GM19395 (cell line): Measurements from ENCODE around the gene REM1.
"Not testable (repeated sequence)": the region's sequence is repeated elsewhere in the genome, so short reads cannot be mapped to it uniquely, and the experiment has no call there.

Source experiments
- ATAC-seq: cut with Tn5 transposase; IDR thresholded peaks from one replicate; pipeline ENCODE4 v1.9.1; 2021; ENCODE audit warnings: mild to moderate bottlenecking, moderate library complexity; ENCODE audit not compliant: unreplicated experiment

REM1 gene, protein sequence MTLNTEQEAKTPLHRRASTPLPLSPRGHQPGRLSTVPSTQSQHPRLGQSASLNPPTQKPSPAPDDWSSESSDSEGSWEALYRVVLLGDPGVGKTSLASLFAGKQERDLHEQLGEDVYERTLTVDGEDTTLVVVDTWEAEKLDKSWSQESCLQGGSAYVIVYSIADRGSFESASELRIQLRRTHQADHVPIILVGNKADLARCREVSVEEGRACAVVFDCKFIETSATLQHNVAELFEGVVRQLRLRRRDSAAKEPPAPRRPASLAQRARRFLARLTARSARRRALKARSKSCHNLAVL

GRCh38 chr20:31474758-31475427, at the start of gene REM1, which contains the start of gene DEFB124:
Gene REM1 (plus strand): TSS chr20:31475288. CDS start chr20:31476446, 1,158 bp downstream.
Gene DEFB124 (minus strand): TSS chr20:31475127. CDS start chr20:31473013, 2,114 bp downstream.
- no peak for ATAC-seq

DNA sequence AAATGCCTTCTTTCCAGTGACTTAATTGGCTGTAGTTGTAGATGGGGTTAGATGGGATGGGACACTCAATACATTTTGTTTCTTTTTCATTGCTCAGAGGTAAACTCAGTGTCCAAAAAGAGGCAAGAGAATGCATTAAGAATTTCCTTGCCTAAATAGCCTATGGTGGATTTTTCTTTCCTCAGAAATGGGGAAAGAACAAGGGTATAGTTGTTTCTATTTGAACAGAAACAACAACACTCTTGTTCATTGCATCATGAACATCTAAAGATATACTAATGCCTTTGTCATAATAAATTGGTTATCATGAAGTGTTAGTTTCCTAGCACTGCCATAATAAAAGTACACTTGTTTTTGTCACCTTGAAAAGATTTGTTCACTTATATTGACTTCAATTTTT, 49.3 kb upstream of the REM1 start:
- ATAC-seq, result no peak

DNA sequence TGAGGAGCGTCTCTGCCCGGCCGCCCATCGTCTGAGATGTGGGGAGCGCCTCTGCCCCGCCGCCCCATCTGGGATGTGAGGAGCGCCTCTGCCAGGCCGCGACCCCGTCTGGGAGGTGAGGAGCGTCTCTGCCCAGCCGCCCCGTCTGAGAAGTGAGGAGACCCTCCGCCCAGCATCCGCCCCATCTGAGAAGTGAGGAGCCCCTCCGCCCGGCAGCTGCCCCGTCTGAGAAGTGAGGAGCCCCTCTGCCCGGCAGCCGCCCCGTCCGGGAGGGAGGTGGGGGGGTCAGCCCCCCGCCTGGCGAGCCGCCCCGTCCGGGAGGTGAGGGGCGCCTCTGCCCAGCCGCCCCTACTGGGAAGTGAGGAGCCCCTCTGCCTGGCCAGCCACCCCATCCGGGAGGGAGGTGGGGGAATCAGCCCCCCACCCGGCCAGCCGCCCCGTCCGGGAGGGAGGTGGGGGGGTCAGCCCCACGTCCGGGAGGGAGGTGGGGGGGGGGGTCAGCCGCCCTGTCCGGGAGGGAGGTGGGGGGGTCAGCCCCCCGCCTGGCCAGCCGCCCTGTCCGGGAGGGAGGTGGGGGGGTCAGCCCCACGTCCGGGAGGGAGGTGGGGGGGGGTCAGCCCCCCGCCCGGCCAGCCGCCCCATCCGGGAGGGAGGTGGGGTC, 48.1 kb upstream of the REM1 start:
- ATAC-seq, result not testable (repeated sequence)

GRCh38 chr20:31427576-31427975, 47.5 kb upstream of the REM1 start:
- not testable (repeated sequence) for ATAC-seq

DNA sequence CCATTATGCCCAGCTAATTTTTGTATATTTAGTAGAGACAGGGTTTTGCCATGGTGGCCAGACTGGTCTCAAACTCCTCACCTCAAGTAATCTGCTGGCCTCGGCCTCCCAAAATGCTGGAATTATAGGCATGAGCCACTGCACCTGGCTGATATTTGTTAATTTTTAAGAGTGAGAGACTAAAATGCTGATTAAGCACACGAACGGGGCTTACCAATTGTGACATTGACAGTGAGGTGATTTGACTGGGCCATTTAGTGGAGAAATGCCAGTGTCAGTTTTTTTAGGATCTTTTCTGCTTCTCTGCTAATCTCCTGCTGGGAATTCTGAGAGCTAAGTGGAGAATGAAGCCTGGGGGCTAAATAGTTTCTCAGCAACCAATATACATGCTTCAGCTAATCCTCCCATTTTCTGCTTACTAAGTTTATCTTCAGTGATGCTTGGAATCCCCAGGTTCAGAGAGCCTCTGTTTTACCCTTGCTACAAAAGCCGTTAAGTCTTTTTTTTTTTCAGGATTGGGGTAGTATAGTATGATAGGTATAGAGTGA, 44.4 kb upstream of the REM1 start:
- no peak for ATAC-seq

DNA sequence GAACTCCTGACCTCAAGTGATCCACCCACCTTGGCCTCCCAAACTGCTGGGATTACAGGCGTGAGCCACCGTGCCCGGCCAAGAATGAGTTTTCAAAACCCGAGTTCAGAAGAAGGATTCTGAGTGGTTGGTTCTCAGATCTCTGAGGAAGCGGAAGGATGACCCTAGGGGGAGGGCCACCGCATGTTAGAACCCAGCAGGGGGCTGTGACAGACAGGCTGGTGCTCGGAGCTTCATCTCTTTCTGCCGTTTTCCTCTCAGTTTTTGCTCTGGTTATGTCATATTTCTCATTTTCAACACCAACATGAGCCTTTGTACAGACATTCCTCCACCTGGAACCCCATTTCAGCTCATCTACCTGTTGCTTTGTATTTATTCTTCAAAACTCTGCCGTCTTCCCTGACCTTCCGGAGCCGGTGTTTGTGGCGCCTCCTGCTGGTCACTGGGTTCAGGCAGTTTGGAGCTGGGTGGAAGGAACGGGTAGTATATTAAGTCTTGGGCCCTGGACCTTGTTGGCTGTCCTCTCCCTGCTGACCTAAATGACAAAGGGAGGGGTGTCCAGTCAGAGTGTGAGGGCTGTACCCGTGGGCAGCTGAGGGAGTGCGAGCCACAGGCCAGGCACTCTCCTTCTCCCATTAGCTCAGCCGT, 35.0 kb upstream of the REM1 start, which contains the start of gene DEFB123:
Gene DEFB123 (plus strand): TSS at position 621 of the 648 bp plus-strand sequence. CDS start 67 bp downstream, outside the sequence.
- no peak for ATAC-seq

DNA sequence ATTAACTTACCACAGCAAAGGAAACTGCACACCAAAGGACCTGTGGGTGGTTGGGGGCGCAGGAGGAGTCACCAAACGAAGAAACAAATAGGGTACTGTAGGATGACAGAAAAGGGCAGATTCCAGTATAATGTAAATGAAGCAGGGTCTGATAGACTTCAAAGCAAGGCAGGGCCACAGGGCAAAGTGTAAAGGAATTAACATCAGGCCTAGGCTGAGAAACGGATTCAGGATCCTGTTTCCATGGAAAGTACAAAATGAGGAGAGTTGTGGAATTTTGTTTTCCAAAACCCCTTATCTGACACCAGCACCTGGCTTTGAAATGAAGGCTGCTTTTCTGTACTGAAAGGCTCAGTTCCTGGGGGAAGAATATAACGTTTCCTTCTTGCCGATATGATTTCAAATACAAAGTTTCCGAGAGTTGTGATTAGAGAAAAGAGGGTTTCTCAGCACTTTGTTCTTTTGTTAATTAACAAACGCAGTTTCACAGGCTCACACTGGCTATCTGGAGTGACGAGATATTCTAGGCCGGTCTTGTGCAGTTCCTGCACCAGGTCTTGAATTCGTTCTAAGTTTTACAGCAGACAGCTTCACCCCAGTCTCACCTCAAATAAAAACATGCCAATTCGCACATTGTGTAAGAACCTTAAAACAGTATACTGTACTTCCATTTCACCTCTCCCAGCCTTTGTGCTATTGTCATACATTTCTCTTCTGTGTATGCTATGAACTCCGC, 28.8 kb upstream of the REM1 start:
- no peak for ATAC-seq

DNA sequence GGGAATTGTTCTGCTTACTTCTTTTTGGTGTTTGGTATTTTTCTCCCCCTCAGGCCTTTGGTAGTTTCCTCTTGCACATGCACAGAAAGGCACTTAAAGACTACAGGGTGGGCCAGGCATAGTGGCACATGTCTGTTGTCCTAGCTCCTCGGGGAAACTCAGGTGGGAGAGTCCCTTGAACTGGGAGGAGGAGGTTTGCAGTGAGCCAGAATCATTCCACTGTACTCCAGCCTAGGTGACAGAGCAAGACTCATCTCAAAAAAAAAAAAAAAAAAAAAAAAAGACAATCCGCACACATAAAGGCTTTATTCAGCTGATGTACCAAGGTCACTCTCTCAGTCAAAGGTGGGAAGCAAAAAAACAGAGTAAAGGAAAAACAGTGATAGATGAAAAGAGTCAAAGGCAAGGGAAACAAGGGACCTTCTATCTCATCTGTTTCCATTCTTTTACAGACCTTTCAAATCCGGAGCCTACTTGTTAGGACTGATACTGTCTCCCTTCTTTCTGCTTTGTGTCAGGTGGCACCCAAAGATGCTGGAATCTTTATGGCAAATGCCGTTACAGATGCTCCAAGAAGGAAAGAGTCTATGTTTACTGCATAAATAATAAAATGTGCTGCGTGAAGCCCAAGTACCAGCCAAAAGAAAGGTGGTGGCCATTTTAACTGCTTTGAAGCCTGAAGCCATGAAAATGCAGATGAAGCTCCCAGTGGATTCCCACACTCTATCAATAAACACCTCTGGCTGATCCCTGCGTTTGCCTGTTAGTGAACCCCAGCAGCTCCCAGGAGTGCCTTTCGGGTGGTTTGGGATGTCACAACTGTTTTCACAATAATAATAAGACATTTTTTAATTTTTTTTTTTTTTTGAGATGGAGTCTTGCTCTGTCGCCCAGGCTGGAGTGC, 25.3 kb upstream of the REM1 start:
- ATAC-seq, result no peak

GRCh38 chr20:31452575-31452974, 22.5 kb upstream of the REM1 start:
- no peak for ATAC-seq

DNA sequence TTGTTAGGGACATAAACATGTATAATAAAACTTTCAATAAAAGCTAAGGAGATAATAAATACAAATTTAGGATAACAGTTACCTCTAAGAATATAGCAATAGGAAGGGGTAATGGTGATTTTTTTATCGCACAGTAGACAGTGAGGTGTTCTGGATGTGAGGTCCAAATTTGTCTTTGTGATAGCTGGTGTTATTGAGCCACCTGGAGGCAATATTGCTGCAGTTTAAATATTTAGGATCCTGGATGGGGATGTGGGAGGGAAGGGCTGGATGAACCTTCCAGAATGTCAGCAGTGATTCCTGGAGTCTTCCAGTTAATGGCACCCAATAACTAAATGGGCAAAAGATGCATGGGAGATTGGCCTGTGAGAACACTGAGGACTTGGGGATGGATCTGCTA, 20.7 kb upstream of the REM1 start:
- ATAC-seq, result no peak

DNA sequence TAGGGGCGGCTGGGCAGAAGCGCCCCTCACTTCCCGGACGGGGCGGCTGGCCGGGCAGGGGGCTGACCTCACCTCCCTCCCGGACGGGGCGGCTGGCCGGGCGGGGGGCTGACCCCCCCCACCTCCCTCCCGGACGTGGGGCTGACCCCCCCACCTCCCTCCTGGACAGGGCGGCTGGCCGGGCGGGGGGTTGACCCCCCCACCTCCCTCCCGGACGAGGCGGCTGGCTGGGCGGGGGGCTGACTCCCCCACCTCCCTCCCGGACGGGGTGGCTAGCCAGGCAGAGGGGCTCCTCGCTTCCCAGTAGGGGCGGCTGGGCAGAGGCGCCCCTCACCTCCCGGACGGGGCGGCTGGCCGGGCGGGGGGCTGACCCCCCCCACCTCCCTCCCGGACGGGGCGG, 4.1 kb upstream of the REM1 start:
- not testable (repeated sequence) for ATAC-seq

DNA sequence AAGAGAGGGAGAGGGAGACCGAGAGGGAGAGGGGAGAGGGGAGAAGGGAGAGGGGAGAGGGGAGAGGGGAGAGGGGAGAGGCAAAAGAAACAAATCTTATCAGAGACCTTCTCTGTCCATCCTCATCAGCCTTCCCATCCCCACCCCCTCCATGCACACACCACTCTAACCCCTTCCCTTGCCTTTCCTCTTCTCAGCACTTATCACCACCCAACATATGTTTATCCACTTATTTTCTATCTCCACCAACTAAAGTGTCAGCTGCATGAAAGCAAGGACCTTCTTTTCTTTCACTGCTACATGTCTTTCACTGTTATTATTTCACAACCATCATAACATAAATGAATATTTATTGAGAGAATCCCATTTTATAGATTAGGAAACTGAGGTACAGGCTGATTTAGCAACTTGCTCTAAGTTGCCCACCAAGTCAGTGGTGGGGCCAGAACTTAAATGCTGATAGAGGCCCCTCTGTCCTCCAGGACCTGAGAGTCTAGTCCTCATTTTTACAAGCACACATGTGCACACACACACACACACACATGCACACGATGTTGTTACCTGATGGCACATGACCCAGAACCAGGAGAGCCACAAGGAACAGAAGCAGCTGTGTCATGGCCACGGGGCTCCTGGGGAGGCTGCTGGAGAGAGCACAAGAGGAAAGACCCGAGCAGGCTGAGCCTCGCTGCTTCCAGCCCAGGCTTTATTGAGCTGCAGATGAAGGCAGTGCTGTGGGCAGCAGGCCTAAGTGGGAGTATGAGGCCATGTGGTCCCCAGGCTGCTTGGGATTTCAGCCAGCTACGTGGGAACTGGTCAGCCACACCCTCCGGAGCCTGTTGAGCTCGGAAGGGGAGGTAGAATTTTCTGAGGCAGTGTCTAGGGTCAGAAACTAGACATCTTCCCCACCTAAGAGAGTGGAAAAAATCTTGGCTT, 2.4 kb upstream of the REM1 start:
- no peak for ATAC-seq

DNA sequence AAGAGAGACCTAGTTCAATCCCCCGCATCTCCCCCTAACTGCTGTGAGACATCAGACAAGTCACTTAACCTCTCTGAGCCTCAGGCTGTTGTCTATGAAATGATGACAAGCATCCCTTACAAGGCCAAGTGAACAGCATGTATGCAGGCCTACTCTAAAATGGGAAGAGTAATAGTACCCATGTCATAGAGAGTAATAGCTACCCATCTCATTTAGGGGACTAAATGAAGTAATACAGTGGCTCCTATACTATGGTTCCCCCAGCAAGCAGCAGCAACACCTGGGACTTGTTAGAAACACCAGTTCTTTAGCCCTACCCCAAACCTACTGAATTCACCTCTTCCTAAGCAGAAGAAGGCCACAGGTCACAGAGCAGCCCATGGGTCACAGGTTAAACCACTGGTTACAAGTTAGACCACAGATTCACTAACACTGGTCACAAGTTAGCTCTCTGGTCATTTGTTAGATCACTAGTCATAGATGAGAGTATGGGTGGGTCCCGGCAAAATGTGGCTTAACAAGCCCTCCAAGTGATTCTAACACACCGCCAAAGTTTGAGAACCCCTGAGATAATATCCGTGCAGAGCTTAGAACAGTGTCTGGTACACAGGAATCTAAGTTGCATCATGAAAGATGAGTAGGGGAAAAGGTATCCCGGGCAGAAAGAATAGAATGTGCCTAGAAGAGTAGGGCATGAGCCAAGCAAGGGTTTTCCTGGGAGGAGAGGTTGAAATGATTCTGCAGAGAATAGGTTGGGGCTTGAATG, 1.6 kb upstream of the REM1 start:
- peak; percentile 24 for ATAC-seq

DNA sequence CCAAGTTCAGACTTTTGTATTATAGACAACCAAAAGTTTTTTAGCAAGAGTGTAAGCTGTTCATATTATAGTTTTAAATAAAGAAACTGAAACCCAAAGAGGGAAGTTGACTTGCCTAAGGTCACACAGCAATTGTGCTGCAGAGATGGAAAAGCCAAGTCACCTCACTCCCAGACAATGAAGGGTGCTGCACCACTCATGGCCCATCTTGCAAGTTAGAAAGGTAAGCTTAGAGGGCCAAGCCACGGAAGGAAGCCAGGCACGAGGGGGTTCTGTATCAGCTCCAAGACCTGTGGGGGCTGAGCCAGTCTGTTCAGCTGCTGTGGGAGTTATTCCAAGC, 1.0 kb upstream of the REM1 start:
- ATAC-seq, result peak; percentile 97

DNA sequence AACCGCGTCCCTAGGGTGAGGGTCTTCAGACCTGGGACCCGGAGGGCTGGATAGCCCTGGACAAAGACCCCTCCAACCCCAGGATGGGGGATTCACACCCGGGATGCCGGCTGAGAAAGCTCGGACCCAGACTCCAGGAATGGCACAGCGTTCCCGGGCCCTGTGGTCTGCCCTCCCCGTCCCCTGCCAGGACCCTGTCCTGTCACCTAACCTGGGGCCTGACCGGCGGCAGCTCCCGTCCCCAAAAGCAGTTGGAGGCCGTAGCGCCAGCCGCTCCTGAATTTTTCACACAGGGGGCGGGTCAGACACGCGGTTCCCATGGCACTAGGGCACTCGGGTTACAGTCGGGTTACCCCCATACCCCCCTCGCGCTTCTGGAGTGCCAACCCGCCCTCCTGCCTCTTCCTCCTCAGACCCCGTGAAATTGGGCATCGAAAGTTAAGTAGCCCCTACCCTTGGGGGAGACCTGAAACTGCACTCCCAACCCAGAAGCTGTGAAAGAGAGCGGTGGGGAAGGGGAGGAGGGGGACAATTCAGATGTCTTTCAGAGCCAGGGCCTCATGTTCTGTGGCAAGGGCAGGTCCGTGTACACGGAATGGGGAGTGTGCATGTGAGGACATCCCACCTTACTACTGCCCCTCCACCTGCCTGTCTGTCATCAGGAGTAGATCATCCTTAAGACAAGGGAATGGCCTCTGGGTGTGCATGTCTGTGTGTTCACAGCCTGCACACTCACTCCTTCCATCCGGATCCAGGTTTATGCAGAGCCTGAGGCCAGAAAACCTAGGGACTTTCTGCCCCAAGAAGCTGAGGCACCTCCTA, 595 bp downstream of the REM1 start:
- no peak for ATAC-seq

- no peak for ATAC-seq
Measured at GRCh38 chr20:31476294-31476585, 1.2 kb downstream of the REM1 start.

GRCh38 chr20:31476643-31477215, 1.6 kb downstream of the REM1 start:
- ATAC-seq, result no peak
